ENCODE results near the gene TPRA1. TPM values are rescaled to one million over a fixed set of nuclear protein-coding genes. Genes with fewer than 3 reads are reported as not detected.
A peak's percentile ranks its signal among the peaks of the same experiment; 100 is the strongest.

TPRA1 gene
- total RNA-seq, 1 donor: 30.4 TPM

DNA sequence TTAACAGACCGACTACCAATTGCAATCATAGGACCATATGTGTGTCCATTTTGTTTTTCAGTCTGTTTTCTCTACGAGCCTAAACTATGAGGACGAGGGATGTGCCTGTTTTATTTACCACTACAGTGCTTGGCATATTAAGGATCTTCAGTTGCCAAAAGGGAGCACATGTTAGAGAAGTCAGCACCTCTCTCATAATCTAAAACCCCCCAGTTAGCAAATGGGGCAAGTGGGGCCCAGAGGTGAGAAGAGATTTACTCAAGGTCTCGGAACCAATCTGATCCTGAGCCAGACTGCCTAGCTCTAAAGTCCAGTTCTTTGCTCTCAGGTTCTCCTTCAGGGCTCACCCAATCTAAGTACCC, 37.9 kb upstream of the TPRA1 start:
- peaks cover 64% of the 10 kb centered on the region for H3K27me3 ChIP-seq (ENCODE audit: insufficient read depth, low read length)
- TF ChIP-seq, protein P1, sequence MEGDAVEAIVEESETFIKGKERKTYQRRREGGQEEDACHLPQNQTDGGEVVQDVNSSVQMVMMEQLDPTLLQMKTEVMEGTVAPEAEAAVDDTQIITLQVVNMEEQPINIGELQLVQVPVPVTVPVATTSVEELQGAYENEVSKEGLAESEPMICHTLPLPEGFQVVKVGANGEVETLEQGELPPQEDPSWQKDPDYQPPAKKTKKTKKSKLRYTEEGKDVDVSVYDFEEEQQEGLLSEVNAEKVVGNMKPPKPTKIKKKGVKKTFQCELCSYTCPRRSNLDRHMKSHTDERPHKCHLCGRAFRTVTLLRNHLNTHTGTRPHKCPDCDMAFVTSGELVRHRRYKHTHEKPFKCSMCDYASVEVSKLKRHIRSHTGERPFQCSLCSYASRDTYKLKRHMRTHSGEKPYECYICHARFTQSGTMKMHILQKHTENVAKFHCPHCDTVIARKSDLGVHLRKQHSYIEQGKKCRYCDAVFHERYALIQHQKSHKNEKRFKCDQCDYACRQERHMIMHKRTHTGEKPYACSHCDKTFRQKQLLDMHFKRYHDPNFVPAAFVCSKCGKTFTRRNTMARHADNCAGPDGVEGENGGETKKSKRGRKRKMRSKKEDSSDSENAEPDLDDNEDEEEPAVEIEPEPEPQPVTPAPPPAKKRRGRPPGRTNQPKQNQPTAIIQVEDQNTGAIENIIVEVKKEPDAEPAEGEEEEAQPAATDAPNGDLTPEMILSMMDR (IDR thresholded peaks at IDR 0.05; ENCODE audit: extremely low read depth, low read depth, low read length): no peak

DNA sequence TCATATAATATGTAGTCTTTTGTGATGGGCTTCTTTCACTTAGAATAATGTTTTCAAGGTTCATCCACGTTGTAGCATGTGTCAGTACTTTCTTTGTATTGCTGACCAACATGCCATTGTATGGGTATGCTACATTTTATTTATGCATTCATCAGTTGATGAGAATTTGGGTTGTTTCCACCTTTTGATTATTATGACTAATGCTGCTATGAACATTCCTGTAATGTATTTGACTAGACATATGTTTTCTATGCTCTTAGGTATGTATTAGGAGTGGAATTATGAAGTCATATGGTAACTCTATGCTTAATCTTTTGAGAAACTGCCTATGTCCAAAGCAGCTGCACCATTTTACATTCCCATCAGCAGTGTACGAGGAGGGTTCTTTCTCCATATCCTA, 35.3 kb upstream of the TPRA1 start:
- TF ChIP-seq, protein P1 (IDR thresholded peaks at IDR 0.05; ENCODE audit: extremely low read depth, low read depth, low read length): no peak
- H3K79me2 ChIP-seq (ENCODE audit: insufficient read depth, low read length): no peaks in the 10 kb centered on the region
- H3K36me3 ChIP-seq (ENCODE audit: insufficient read depth, low read length): peaks cover 9% of the 10 kb centered on the region
- H3K4me3 ChIP-seq (ENCODE audit: insufficient read depth, low read length): no peak overlapping the region
- no peaks in the 10 kb centered on the region for H4K20me1 ChIP-seq (ENCODE audit: insufficient read depth, low read length)
- no peak overlapping the region for H3K27ac ChIP-seq (ENCODE audit: low read depth, low read length)
- H3K9me3 ChIP-seq (ENCODE audit: low read depth, low read length): no peaks in the 10 kb centered on the region
- H3K4me1 ChIP-seq (ENCODE audit: insufficient read depth, low read length): peaks cover 2% of the 10 kb centered on the region
- no peak overlapping the region for H2AFZ ChIP-seq (ENCODE audit: low read length)
- no peak overlapping the region for H3K4me2 ChIP-seq (ENCODE audit: insufficient read depth, low read length)
- no peak for DNase-seq (ENCODE audit: insufficient read length, low spot score, missing footprints)
- peaks cover 44% of the 10 kb centered on the region for H3K27me3 ChIP-seq (ENCODE audit: insufficient read depth, low read length)

More for the DNA sequence above, 37.9 kb upstream of the TPRA1 start:
- H3K79me2 ChIP-seq (ENCODE audit: insufficient read depth, low read length): no peaks in the 10 kb centered on the region
- no peak overlapping the region for H2AFZ ChIP-seq (ENCODE audit: low read length)
- H3K9me3 ChIP-seq (ENCODE audit: low read depth, low read length): no peaks in the 10 kb centered on the region
- H3K27ac ChIP-seq (ENCODE audit: low read depth, low read length): no peak overlapping the region
- H3K36me3 ChIP-seq (ENCODE audit: insufficient read depth, low read length): no peaks in the 10 kb centered on the region
- H3K4me2 ChIP-seq (ENCODE audit: insufficient read depth, low read length): peak overlapping the region; percentile 28
- peak; percentile 56 for DNase-seq (ENCODE audit: insufficient read length, low spot score, missing footprints)
- peaks cover 2% of the 10 kb centered on the region for H3K4me1 ChIP-seq (ENCODE audit: insufficient read depth, low read length)
- H3K4me3 ChIP-seq (ENCODE audit: insufficient read depth, low read length): no peak overlapping the region
- no peaks in the 10 kb centered on the region for H4K20me1 ChIP-seq (ENCODE audit: insufficient read depth, low read length)

DNA sequence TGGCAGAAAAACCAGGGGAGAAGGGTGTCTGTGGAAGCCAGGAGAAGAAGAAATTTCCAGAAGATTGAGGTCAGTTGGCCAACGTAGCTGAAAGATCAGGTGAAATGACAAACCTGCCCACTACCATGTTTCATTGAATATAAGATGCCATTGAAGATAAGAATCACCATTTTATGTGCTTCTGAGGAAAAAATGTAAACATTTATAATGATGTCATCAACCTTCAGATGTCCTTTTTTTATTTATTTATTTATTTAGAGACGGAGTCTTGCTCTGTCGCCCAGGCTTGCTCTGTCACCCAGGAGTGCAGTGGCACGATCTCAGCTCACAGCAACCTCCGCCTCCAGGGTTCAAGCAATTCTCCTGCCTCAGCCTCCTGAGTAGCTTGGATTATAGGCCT, 33.5 kb upstream of the TPRA1 start:
- peaks cover 28% of the 10 kb centered on the region for H3K27me3 ChIP-seq (ENCODE audit: insufficient read depth, low read length)
- H3K27ac ChIP-seq (ENCODE audit: low read depth, low read length): no peak overlapping the region
- H4K20me1 ChIP-seq (ENCODE audit: insufficient read depth, low read length): no peaks in the 10 kb centered on the region
- no peak overlapping the region for H3K4me3 ChIP-seq (ENCODE audit: insufficient read depth, low read length)
- no peaks in the 10 kb centered on the region for H3K79me2 ChIP-seq (ENCODE audit: insufficient read depth, low read length)
- no peak overlapping the region for H3K4me2 ChIP-seq (ENCODE audit: insufficient read depth, low read length)
- no peak overlapping the region for H2AFZ ChIP-seq (ENCODE audit: low read length)
- H3K36me3 ChIP-seq (ENCODE audit: insufficient read depth, low read length): peaks cover 9% of the 10 kb centered on the region
- H3K9me3 ChIP-seq (ENCODE audit: low read depth, low read length): no peaks in the 10 kb centered on the region
- DNase-seq (ENCODE audit: insufficient read length, low spot score, missing footprints): no peak
- H3K4me1 ChIP-seq (ENCODE audit: insufficient read depth, low read length): no peaks in the 10 kb centered on the region
- TF ChIP-seq, protein P1 (IDR thresholded peaks at IDR 0.05; ENCODE audit: extremely low read depth, low read depth, low read length): no peak

DNA sequence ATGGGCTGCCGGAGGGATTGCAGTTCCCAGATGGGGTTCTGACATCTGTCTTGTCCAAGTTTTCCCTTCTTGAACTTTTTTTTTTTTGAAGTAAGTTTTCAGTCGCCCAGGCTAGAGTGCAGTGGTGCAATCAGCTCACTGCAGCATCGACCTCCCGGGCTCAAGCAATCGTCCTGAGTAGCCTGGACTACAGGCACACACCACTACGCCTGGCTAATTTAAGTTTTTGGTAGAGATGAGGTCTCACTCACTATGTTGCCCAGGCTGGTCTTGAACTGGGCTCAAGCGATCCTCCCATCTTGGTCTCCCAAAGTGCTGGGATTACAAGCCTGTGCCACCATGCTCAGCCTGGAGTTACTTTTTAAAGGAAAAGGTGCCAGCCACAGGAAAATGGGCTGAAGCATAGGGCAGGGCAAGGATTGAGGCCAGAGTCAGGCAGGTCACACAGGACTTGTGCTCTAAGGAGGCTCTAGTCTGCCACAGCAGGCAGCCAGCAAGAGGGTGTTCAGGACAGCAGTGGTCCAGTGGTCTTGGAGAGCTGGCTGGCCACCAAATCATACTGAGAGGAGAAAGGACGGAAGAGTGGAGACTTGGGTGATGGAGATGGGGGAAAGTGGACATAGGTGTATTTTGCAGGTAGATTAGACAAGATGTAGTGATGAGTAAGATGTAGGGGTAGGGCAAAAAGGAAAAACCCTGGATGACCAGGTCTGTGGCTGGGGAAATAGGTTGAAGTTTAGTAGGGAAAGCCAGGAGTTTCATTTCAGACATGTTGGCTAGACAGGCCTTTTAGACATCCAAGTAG, 32.4 kb upstream of the TPRA1 start:
- H3K27me3 ChIP-seq (ENCODE audit: insufficient read depth, low read length): peaks cover 20% of the 10 kb centered on the region
- H2AFZ ChIP-seq (ENCODE audit: low read length): no peak overlapping the region
- no peaks in the 10 kb centered on the region for H3K4me1 ChIP-seq (ENCODE audit: insufficient read depth, low read length)
- H3K27ac ChIP-seq (ENCODE audit: low read depth, low read length): no peak overlapping the region
- peaks cover 11% of the 10 kb centered on the region for H3K36me3 ChIP-seq (ENCODE audit: insufficient read depth, low read length)
- TF ChIP-seq, protein P1 (IDR thresholded peaks at IDR 0.05; ENCODE audit: extremely low read depth, low read depth, low read length): no peak
- H4K20me1 ChIP-seq (ENCODE audit: insufficient read depth, low read length): no peaks in the 10 kb centered on the region
- DNase-seq (ENCODE audit: insufficient read length, low spot score, missing footprints): no peak
- H3K4me3 ChIP-seq (ENCODE audit: insufficient read depth, low read length): no peak overlapping the region
- no peaks in the 10 kb centered on the region for H3K79me2 ChIP-seq (ENCODE audit: insufficient read depth, low read length)
- no peak overlapping the region for H3K4me2 ChIP-seq (ENCODE audit: insufficient read depth, low read length)
- no peaks in the 10 kb centered on the region for H3K9me3 ChIP-seq (ENCODE audit: low read depth, low read length)
